SK-MEL-5 (cell line): ENCODE measurements around the gene MXD1. TPM values are rescaled to one million over a fixed set of nuclear protein-coding genes. Genes with fewer than 3 reads are reported as not detected.

Source experiments
- DNase-seq: peaks from one replicate; pipeline ENCODE4 v3.0.0-alpha.2; 2016; ENCODE audit warnings: low read depth, low spot score
- in situ Hi-C: cut with HindIII; loops from 2 replicates; pipeline ENCODE4 v1.10.0; 2016; ENCODE audit warnings: low sequenced_read_pairs, high pct_unique_total_duplicates, low pct_unique_long_range_greater_than_20kb
- total RNA-seq: library from RNA; depleted of rRNA; stranded (reverse); fragments of >200 nt; shearing (Covaris generic); gene quantifications from 2 replicates; pipeline ENCODE4 v1.2.3, GENCODE V29; 2014

Gene MXD1
- total RNA-seq, 1 experiment from 2014 or later = 3.8 TPM

- DNase-seq = no peak
- in situ Hi-C loops = no loop called here
Measured at GRCh38 chr2:69926849-69927515, 12.1 kb downstream of the MXD1 start.

- DNase-seq = no peak
- in situ Hi-C loops = no loop called here
Measured at GRCh38 chr2:69931832-69932595, 17.1 kb downstream of the MXD1 start.

GRCh38 chr2:69932596-69932922 is 17.6 kb downstream of the MXD1 start:
- in situ Hi-C loops = no loop called here
- DNase-seq = no peak

DNA sequence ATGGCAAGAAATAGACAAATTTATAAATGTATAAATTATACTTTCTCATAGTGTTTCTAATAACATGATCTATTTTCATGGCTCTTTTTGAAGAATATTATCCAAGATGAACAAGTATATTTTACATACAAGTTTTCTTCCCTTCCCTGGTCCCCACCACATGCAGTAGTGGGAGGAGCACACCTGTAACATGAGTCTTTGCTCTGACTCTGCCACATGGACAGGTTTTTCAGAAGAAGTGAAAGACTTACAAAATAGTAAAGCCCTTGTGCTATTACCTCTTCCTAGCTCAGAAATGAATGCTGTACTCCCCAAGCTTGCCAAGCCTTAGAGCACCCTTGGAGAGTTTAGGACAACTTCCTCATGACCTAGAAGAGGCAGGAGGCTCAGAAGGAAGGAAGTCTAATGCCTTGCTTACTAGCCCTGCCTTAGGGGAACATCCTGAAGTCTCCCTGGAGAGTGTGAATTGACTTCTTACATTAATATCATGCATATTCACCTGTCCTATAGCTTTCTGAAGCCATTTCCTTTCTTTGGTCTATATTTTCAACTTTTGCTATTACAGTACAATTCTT is 18.4 kb downstream of the MXD1 start:
- in situ Hi-C loops = no loop called here
- no peak for DNase-seq

DNA sequence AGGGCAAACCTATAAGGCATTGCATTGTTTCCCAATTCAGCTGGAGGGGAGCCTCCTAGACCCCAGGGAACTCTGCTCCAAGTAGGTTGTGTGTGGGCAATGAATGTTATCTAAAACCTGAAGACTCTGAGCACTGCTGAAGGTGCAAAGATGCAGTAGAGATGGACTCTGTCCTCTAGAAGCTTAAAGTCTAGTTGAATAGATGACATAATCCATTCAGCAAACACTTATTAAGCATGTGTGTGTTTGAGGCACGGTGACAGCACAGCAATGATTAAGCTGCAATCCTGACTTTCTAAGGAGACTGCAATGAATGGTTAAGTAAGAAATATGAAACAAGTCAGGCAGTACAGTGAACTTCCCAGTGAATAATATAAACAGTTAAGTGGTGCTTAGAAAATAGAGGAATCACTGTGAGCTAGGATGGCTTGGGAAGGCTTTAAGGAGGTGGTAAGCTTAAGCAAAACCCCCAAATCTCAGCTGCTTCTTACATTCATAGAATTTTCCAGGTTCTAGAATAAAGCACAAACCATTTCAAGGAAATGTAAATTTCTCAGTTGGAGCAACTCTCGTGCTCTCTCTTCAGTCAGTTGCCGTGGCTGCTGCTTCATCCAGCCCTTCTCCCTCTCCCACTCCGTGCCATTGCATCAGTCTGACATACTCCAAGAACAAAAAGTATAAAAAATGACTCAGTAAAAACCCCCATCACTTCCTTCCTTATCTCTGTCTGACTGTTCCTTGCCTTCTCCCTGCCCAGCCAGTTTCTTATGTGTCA is 19.1 kb downstream of the MXD1 start:
- DNase-seq = no peak
- in situ Hi-C loops = no loop called here

- DNase-seq = no peak
- in situ Hi-C loops = no loop called here
Measured at GRCh38 chr2:69934614-69934908, 19.7 kb downstream of the MXD1 start.

DNA sequence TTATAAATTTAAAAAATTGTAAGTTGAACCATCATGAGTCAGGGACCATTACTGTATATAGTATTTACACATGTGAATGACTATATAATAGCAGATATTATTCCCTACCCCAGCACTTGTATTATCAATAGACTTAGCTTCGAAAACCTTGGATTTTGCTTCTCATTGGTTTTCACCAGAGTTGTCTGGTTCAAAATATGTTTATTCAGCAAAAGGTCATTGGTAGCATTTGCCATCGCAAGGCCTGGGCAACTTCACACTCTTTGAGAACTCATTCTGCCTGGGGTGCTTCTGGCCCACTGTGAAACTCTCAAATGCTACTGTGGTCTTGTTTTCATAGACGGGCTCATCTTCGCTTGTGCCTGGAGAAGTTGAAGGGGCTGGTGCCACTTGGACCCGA is 20.1 kb downstream of the MXD1 start:
- no peak for DNase-seq
- in situ Hi-C loops = no loop called here

GRCh38 chr2:69936906-69937305 is 22.0 kb downstream of the MXD1 start:
- in situ Hi-C loops = no loop called here
- no peak for DNase-seq

GRCh38 chr2:69937968-69938367 is 23.1 kb downstream of the MXD1 start:
- no peak for DNase-seq
- in situ Hi-C loops = no loop called here

DNA sequence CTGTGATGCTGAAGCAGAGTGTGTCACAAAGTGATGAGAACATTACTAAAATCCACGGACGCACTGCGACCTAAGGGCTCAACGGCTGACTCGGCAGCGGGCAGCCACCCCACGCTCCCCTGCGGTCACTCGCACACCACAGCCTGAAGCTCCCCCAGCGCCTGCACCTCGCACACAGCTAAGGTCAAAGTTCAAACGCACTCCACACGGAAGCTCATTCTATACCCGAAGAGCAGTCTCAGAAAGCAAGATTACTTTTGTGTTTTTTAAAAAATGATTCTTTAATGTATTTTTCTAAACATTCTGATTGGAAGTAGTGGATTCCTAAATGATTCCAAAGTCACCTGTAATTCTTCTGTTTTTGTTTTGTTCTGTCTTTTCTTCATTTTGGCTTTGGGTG is 24.8 kb downstream of the MXD1 start:
- DNase-seq = no peak
- in situ Hi-C loops = no loop called here

GRCh38 chr2:69940691-69941090 is 25.8 kb downstream of the MXD1 start:
- in situ Hi-C loops = no loop called here

GRCh38 chr2:69943000-69943842 is 28.3 kb downstream of the MXD1 start:
- DNase-seq = no peak
- in situ Hi-C loops = no loop called here

More at GRCh38 chr2:69940691-69941090, 25.8 kb downstream of the MXD1 start:
- no peak for DNase-seq

- in situ Hi-C loops = no loop called here
- DNase-seq = no peak
Measured at GRCh38 chr2:69943843-69944525, 29.1 kb downstream of the MXD1 start.

- in situ Hi-C loops = no loop called here
- DNase-seq = no peak
Measured at GRCh38 chr2:69944756-69945155, 29.8 kb downstream of the MXD1 start.

- in situ Hi-C loops = no loop called here
- no peak for DNase-seq
Measured at GRCh38 chr2:69945441-69945840, 30.5 kb downstream of the MXD1 start.

DNA sequence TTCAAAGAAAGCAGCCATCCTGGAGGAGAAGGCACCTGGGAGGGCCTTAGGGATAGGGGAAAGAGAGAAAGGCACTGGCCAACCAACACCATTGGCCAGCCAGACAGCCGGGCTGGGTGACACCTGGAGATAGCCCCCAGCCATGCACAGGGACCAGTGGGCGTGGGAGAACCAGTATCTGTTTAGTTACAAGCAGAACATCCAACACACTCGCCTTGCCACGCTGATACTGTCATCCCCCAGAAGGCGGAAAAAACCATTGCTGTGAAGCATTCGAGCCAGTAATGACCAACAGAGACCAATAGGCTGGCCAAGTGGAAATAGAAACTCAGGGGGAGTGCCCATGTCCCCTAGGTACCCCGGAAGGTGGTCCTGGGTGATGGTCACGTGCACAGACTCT is 31.0 kb downstream of the MXD1 start:
- DNase-seq = no peak
- in situ Hi-C loops = no loop called here
